IPS-NIHi11 (cell line): ENCODE results near the gene TEX11.
A peak's percentile ranks its signal among the peaks of the same experiment; 100 is the strongest.
"Not testable (repeated sequence)": the region's sequence is repeated elsewhere in the genome, so short reads cannot be mapped to it uniquely, and the experiment has no call there.

Experiments
- DNase-seq: peaks from one replicate; pipeline ENCODE4 v3.0.0; 2012; ENCODE audit warnings: mixed read lengths, low spot score

TEX11 gene

DNA sequence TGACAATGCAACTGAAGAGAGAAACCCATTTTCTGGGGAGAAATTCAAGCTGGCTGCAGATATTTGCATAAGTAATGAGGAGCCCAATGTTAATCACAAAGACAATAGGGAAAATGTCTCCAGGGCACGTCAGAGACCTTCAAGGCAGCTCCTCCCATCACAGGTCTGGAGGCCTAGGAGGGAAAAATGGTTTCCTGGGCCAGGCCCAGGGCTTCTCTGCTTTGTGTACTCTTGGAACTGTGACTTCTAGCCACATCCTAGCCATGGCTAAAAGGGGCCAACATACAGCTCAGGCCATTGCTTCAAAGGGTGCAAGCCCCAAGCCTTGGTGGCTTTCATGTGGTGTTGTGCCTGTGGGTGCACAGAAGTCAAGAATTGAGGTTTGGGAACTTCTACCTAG, 321.4 kb downstream of the TEX11 start:
- not testable (repeated sequence) for DNase-seq

DNA sequence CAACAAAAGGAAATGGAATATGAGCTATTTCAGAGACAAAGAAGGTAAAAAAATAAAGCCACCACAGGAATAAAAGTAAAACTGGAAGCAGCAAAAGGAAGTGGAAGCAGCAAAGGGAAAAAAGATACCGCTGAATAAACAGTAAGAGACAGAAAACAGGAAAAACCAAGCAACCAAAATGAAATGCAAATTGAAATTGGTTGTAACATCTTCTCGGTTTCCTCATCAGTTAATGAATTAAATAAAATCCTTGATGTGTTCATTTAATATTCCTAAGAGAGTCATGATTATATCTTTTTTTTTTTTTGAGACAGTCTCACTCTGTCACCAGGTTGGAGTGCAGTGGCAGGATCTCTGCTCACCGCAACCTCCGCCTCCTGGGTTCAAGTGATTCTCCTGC, 331.1 kb downstream of the TEX11 start:
- DNase-seq: no peak

DNA sequence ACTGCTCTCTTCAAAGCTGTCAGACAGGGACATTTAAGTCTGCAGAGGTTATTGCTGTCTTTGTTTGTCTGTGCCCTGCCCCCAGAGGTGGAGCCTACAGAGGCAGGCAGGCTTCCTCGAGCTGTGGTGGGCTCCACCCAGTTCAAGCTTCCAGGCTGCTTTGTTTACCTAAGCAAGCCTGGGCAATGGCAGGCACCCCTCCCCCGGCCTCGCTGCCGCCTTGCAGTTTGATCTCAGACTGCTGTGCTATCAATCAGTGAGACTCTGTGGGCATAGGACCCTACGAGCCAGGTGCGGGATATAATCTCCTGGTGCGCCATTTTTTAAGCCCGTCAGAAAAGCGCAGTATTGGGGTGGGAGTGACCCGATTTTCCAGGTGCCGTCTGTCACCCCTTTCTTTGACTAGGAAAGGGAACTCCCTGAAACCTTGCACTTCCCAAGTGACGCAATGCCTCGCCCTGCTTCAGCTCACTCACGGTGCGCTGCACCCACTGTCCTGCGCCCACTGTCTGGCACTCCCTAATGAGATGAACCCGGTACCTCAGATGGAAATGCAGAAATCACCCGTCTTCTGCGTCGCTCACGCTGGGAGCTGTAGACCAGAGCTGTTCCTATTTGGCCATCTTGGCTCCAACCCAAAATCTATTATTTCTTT, 338.5 kb downstream of the TEX11 start:
- not testable (repeated sequence) for DNase-seq

DNA sequence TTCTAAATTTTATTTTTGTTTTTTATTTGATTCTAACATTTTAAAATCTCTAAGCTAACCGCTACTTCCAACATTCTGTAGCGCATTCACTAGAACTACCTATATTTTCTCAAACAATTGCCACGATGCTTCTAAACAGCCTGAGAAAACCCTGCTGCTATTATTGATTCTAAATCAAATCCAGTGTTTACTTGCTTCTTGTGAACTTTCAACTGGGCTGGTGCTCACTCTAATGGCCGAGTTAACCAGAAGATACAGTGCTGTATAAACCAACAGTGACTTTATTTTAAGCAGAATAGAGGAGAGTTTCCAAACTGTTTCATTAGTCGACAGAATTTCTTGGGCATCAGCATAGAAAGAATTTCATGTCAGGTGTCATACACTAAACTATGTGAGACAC, 353.6 kb downstream of the TEX11 start:
- no peak for DNase-seq

DNA sequence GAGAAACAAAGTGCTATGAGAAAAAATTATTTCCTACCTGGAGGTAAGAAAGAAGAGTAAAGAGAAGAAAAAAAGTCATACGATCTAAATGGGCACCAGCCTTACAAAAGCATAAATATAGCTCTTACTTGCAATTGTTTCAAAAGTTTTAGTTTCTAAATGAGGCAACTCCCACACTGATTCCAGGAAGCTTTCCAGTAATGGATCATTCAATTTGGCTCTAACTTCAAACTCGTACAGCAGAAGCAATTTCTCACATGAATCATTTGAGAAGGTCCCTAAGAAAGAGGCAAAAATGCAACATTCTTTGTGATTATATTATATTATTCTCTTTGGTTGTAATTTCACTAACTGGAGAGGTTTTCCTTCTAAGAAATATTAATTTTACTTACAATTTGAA, 354.0 kb downstream of the TEX11 start:
- DNase-seq: no peak

DNA sequence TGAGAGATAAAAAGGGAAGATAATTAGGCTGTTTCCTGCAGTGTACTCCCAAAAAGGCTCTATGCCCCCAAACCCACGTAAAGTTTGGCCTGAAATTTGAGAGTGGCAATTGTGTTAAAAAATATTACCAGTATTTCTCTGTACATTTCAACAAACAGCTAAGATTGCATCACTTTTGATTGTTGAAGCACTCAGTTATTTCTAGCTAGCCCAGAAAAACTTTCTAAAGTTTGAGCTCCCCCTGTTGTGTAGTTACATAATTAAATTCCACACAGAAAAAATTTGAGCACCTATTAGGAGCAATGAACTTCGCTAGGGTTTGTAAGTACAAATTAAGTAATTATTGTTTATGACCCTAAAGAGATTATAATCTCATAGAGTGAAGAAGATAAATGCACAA, 354.4 kb downstream of the TEX11 start:
- DNase-seq: peak; percentile 4

DNA sequence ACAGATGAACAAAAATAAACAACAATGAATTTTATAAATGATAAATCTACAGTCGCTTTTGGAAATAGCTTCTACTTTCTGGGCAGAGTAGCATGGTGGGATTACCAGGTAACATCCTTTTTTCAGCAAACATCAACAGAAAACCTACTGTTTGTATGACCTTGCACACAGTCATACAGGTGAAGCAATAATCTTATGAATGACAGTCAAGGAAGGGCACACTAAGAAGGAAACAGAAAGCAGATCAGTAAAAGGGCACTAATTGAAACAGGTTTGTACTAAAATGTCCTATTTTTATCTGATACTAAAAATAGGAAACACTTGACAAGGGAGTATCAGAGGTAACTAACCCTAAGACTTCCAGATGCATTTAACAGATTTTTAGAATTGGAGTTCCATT, 355.0 kb downstream of the TEX11 start:
- DNase-seq: no peak

DNA sequence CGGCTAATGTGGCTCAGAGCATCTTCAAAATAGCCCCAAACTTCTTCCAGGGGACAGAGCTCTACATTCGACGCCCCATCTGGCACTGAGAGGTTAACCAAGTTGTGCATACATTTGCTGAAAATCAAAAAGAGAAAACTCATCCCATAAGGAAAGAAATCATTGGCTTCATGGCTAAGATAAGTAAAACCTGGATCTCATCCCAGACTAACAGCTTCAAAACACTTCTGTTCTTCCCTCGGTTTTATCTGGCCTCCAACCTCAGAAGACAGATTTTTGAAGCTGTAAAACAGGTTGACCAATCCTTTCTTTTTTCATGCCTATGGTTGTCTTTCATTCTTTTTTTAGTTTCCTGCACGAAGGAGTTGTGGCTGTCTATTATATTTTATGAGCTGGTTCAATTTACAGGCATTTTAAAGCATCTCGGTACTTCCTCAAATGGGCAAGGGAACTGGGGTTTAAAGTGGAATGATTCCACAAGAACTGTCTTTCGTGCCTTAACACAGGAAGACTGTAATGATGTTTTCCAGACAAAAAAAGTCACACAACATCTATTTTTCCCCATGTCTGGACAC, 356.3 kb downstream of the TEX11 start:
- DNase-seq: no peak

DNA sequence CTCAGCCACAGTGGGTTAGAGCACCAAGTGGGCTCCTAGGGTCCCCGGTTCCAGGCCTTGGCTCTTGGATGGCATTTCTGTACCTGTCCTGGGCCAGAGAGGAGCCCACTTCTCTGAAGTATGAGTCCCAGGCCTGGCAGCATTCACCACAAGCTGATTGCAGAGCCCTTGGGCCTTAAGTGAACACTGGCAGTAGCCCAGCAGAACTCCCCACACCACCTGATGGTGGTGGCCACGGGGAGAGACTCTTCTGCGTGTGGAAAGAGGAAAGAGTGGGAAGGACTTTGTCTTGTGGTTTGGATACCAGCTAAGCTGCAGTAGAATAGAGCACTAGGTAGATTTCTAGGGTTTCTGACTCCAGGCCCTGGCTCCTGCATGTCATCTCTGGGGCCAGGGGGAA, 359.1 kb downstream of the TEX11 start:
- no peak for DNase-seq

DNA sequence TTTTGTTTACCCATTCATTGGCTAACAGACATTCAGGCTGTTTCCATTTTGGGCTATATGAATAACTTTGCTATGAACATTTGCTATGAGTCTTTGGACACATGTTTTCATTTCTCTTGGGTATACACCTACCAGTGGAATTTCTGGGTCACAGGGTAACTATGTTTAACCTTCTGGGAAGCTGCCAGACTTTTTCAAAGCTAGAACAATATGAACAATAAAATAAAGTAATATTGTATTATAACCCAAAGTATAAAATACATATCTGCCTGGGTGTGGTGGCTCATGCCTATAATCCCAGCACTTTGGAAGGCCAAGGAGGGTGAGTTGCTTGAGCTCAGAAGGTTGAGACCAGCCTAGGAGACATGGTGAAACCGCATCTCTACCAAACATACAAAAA, 373.3 kb downstream of the TEX11 start:
- DNase-seq: no peak

DNA sequence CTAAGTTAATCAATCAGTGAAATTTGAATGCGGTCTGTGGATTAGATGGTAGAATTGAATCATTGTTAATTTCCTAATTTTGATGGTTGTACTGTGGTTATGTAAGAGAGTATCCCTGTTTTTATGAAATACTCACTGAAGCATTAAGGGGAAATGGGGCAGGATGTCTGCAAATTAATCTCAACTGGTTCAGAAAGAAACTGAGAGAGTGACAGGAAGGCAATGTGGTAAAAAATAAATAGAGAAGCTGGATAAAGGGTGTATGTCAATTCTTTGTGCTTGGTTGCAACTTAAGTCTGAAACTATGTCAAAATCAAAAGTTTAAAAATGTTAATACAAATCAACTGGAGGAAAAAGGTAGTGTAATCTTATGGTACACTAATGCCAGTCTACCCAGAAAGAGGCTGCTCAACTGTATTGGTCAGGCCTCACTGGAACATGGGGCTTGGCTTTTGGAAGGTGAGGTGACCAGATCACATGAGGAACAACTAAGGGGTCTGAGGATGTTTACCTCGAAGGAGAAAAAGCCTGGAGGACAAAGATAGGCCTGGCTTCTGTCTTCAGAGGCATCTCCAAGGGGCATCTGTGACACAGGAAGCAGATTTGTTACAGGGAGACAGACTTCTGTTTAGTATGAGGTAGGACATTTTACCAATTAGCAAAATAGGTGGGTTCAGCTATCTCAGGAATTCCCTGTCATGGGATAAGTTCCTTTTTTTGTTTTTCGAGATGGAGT, 380.7 kb downstream of the TEX11 start:
- no peak for DNase-seq

DNA sequence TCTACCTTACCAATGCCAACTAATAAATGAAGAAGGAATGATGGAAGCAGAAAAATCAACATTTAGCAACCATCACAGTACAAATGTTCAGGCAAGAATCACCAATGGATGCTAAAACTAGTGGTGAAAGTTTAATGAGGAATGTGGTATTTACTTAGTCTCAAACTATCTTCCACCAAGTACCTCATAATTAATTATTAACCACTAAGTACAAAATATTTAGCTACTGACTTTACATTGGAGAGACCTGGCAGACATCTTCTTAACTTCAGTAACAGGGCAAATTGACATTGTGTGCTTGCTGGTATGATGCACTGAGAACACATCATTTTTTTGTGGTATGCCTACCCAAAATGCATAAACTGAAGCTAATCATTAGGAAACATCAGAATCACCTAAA, 381.5 kb downstream of the TEX11 start:
- DNase-seq: no peak

DNA sequence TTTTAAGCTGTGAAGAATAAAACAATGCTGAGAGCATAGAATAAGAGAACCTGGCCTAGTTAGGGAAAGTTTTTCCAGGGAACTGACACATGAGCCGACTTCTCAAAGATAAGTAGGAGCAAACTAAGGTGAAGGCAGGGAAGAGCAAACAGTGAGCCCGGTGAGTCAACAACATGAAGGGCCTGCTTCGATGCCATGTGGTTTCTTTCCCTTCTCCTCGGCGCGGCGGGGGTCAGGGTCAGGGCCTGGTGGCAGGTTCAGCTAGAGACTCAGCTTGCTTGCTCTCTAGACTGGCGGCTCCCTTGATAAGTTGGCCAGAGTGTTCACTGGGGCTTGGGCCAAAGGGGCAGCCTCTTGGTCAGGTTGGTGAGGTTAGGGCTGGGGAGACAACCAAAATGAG, 382.8 kb downstream of the TEX11 start:
- no peak for DNase-seq

DNA sequence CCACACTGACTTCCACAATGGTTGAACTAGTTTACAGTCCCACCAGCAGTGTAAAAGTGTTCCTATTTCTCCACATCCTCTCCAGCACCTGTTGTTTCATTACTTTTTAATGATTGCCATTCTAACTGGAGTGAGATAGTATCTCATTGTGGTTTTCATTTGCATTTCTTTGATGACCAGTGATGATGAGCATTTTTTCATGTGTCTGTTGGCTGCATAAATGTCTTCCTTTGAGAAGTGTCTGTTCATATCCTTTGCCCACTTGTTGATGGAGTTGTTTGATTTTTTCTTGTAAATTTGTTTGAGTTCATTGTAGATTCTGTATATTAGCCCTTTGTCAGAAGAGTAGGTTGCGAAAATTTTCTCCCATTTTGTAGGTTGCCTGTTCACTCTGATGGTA, 392.8 kb downstream of the TEX11 start:
- DNase-seq: not testable (repeated sequence)

DNA sequence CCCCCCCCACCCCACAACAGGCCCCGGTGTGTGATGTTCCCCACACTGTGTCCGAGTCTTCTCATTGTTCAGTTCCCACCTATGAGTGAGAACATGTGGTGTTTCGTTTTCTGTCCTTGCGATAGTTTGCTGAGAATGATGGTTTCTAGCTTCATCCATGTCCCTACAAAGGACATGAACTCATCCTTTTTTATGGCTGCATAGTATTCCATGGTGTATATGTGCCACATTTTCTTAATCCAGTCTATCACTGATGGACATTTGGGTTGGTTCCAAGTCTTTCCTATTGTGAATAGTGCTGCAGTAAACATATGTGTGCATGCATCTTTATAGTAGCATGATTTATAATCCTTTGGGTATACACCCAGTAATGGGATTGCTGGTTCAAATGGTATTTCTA, 393.2 kb downstream of the TEX11 start:
- DNase-seq: not testable (repeated sequence)

DNA sequence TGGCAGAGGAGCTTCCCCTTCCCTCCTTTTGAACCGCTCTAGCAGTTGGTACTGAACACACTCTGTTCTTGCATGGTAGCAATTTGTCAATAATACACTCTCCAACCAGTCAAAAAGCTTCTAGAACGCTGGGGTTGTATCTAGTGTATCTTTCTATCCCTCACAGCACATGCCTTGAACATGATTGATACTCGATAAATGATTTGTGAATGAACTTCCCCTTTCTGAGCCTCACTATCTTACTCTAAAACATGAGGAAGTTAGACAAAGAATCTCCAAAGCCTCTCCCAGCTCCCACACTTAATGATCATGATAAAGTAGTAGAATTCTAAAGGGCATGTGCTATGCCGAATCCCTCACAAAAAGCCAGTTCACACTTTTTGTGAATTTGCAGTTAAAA, 399.4 kb downstream of the TEX11 start:
- DNase-seq: no peak

DNA sequence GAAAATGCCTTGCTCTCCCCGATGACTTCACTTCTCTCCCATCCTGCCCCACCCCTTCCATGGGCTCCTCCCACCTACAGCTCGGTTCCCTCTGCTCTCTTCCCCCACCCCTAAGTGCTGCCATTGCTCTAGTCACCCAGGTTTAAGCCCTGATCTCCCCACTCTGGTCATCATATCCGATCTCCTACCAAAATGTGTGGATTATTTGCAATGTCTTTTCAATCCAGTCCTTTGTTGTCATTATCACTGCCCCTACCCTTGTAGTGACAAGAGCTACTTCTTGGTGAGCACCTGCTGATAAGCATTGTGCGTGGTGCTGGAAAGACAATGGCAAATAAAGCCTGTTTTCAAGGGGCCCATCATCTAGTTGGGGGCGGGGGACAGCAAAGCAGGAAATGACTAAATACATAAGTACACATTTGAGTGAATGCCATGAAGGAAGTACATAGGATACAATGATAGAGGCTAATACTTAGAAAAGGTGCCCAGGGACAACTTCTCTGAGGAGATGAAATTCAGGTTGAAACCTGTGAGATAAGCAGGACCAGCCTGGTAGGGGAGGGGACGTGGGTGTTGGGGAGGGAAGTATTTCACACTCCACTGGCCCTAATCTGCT, 400.1 kb downstream of the TEX11 start:
- peak; percentile 33 for DNase-seq

DNA sequence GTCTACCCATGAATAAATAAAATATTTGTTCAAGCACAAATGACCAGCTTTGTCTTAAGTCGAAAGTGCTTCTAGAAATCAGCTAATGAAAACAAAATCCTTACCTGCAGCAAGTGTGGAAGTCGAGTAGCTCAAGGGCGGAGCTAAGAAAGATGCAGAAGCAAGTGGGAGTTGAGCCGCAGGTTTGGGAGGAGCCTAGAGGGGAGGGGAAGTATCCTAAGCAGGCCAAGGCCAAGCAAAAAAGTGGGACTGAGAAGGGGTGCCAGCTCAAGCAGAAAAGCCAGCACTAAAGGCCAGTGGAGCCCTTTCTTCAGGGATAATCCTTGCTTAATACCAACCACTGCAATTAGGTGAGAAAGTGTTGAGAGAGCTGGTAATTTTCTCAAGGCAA, 403.1 kb downstream of the TEX11 start:
- no peak for DNase-seq

DNA sequence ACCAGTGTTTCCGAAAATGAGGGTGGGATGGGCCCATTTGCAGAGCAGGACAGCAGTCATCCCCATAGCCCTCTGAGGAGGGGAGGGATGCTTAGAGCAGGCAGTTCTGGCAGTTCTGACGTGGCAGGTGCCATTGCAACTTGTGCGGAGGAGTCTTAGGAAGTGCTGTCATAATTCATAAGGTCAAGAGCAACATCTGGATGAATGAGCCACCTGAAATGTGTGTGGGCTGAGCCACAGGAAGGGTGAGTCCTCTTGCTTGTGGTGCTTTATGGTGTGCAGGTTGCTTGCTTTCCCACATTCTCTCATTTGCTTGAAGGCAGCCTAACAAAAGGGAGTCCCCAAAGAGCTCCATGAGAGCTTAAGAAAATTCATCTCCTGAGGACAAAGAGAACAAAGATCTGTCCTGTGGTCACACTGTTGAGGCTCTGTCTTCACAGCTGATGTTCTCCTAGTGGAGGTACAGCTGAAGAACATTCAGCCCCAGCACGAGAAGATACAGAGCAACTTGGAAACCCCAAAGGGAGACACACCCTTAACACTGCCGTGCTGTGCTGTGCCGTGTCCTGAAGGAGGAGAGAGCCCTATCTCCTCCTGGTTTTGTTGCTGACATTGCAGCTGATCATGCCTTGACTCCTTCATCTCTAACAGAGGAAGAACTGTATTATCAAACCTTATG, 403.6 kb downstream of the TEX11 start:
- no peak for DNase-seq

DNA sequence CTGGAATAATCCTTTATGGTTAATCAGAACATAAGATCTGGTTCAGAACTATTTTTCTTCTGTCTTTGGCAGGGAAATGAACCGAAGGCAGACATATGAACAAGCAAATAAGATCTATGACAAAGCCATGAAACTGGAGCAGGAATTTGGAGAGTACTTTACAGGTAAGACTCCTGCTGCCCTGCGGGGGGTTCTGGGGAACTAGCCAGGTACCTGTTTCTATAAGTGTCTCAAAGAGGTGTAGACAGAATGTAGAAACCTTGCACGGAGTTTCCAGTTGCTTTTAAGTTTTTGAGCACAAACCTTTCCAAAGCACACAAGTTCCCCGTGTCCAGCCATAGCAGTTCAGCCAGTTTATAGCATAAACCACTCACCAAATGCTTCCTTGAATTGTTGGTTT, 407.7 kb downstream of the TEX11 start:
- no peak for DNase-seq

DNA sequence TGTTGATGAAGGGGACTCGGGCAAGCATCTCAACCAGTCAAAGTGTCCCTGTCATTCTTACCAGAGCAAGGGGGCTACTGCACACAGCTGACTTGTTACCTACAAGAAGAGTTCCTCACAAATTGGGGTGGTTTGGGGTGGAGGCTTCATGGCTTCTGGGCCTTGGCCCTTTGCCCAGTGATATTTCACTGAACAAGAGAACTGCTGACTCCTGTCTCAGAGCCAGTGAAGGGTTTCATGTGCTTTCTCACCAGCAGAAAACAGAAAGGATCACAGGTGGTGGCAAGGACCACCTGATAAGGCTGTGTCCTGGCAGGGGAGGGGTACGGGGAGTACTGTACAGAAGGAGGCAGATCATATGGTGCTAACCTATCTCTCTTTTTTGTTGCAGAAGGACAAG, 410.4 kb downstream of the TEX11 start:
- no peak for DNase-seq

DNA sequence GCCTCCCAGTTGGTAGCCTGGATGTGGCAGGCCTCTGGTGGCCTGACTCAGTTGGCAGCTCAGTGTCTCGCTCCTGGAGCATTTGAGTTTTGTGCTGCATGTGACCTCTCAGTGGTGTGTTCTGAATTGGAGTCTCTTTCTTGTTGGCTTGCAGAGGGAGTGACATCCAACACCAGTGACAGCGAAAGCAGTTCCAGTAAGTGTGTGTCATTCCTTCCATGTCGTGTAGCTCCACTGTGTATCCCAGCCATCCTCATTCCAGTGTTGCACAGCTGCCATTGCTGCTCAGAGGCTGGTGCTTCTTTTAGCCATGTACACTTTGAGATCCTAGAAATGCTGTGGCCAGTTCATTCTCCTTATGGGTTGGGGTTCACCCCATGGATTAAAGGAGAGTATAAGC, 411.5 kb downstream of the TEX11 start:
- no peak for DNase-seq

DNA sequence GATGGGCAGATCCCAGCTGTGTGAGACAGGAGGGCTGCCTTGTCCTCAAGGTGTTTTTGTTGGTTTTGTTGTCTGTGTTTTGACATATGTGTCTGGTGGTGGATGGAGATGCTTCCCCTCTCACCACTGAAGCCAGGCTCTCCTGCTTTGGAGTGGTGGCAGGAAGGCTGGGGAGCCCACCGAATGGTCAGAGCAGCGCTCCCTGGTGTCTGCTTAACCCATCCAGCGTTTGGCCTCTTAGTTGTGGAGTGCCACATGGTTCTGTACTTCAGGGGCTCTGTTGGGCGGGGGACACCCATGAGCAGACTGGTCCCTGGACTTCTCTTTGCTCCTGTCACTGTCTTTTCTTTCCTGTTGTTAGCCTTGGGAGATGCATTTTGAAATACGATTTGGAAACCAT, 412.0 kb downstream of the TEX11 start:
- peak; percentile 9 for DNase-seq
